Measurements from ENCODE around the gene EEF2KMT.

GRCh38 chr16:5071681-5072333 is 25.8 kb downstream of the EEF2KMT start, which contains the start of gene ALG1:
- TF ChIP-seq, protein P1, sequence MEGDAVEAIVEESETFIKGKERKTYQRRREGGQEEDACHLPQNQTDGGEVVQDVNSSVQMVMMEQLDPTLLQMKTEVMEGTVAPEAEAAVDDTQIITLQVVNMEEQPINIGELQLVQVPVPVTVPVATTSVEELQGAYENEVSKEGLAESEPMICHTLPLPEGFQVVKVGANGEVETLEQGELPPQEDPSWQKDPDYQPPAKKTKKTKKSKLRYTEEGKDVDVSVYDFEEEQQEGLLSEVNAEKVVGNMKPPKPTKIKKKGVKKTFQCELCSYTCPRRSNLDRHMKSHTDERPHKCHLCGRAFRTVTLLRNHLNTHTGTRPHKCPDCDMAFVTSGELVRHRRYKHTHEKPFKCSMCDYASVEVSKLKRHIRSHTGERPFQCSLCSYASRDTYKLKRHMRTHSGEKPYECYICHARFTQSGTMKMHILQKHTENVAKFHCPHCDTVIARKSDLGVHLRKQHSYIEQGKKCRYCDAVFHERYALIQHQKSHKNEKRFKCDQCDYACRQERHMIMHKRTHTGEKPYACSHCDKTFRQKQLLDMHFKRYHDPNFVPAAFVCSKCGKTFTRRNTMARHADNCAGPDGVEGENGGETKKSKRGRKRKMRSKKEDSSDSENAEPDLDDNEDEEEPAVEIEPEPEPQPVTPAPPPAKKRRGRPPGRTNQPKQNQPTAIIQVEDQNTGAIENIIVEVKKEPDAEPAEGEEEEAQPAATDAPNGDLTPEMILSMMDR (IDR thresholded peaks at IDR 0.05): no peak
- peak in 1 of 4 donors; percentile 40 for TF ChIP-seq POLR2A (IDR thresholded peaks at IDR 0.05)
- TF ChIP-seq POLR2AphosphoS5 (IDR thresholded peaks at IDR 0.05): peak; percentile 67 to 98 (median 91)
- no peak for TF ChIP-seq EP300 (IDR thresholded peaks at IDR 0.05)
